Hepatocyte (in vitro differentiated cells): ENCODE data around the gene CLCF1. TPM values are rescaled to one million over a fixed set of nuclear protein-coding genes. Genes with fewer than 3 reads are reported as not detected.

ENCODE experiments used
- DNase-seq: peaks from one replicate; pipeline ENCODE4 v3.0.0-alpha.2; 2016; ENCODE audit warnings: low spot score
- H2AFZ ChIP-seq: fragments of 200-600 bp; sonication (generic); 2 replicates; pipeline ENCODE4 v1.6.0; 2016; ENCODE audit warnings: antibody characterized with exemption, mild to moderate bottlenecking
- H3K27ac ChIP-seq: fragments of 200-600 bp; sonication (generic); 2 replicates; pipeline ENCODE4 v1.5.1; 2016; ENCODE audit warnings: mild to moderate bottlenecking
- H3K27me3 ChIP-seq: fragments of 200-600 bp; sonication (generic); 2 replicates; pipeline ENCODE4 v1.6.1; 2016
- H3K36me3 ChIP-seq: fragments of 200-600 bp; sonication (generic); replicated peaks from 2 replicates; pipeline ENCODE4 v1.5.1; 2016; ENCODE audit warnings: low read depth; ENCODE audit not compliant: insufficient read depth
- H3K4me1 ChIP-seq: fragments of 200-600 bp; sonication (generic); 2 replicates; pipeline ENCODE4 v1.5.1; 2016; ENCODE audit warnings: mild to moderate bottlenecking, moderate library complexity; ENCODE audit not compliant: insufficient read depth
- H3K4me2 ChIP-seq: fragments of 200-600 bp; sonication (generic); 2 replicates; pipeline ENCODE4 v1.6.0; 2016
- H3K4me3 ChIP-seq: fragments of 200-600 bp; sonication (generic); 2 replicates; pipeline ENCODE4 v1.5.1; 2016; ENCODE audit warnings: mild to moderate bottlenecking
- H3K79me2 ChIP-seq: fragments of 200-600 bp; sonication (generic); 2 replicates; pipeline ENCODE4 v1.6.0; 2017; ENCODE audit warnings: mild to moderate bottlenecking
- H3K9me2 ChIP-seq: fragments of 200-600 bp; sonication (generic); replicated peaks from 2 replicates; pipeline ENCODE4 v1.6.0; 2017; ENCODE audit warnings: mild to moderate bottlenecking; ENCODE audit not compliant: insufficient read depth
- H3K9me3 ChIP-seq: fragments of 200-600 bp; sonication (generic); 2 replicates; pipeline ENCODE4 v1.5.1; 2016; ENCODE audit warnings: low read depth, mild to moderate bottlenecking
- H4K20me1 ChIP-seq: fragments of 200-600 bp; sonication (generic); 2 replicates; pipeline ENCODE4 v1.6.0; 2016; ENCODE audit warnings: mild to moderate bottlenecking; ENCODE audit not compliant: insufficient read depth, poor library complexity, severe bottlenecking
- EZH2 ChIP-seq: fragments of 200-600 bp; sonication (generic); IDR thresholded peaks from 2 replicates; pipeline ENCODE4 v1.6.1; 2016; ENCODE audit warnings: antibody characterized with exemption, mild to moderate bottlenecking, borderline replicate concordance
- EZH2phosphoT487 ChIP-seq: fragments of 200-600 bp; sonication (generic); IDR thresholded peaks from one replicate; pipeline ENCODE4 v1.6.1; 2018; ENCODE audit warnings: antibody characterized with exemption, mild to moderate bottlenecking, low read depth, moderate library complexity; ENCODE audit not compliant: unreplicated experiment, severe bottlenecking
- WGBS: methylation state at CpG from one replicate; pipeline ENCODE4 v1.1.6; 2016; ENCODE audit warnings: low lambda C conversion rate; ENCODE audit errors: missing lambda C conversion rate; 5-methylcytosine and 5-hydroxymethylcytosine counted together
- polyA plus RNA-seq: library from polyadenylated mRNA; unstranded; fragments of >200 nt; fragmentation: Nextera tagmentation; extraction: Ambion mirVana; gene quantifications from 2 replicates; pipeline ENCODE4 v1.2.1, GENCODE V29; 2016
- total RNA-seq: library from RNA; depleted of rRNA; stranded (reverse); fragments of >200 nt; gene quantifications from 2 replicates; pipeline ENCODE4 v1.2.3, GENCODE V29; 2014
- TF ChIP-seq, protein P1 (sequence below): fragments of 200-600 bp; sonication (generic); IDR thresholded peaks from 2 replicates; pipeline ENCODE4 v1.5.1; 2016; ENCODE audit warnings: antibody characterized with exemption, mild to moderate bottlenecking; ENCODE audit not compliant: poor library complexity

The CLCF1 gene
- 5.5 and 13.2 TPM in 2 replicates for total RNA-seq
- 6.5 and 9.4 TPM in 2 replicates for polyA plus RNA-seq

DNA sequence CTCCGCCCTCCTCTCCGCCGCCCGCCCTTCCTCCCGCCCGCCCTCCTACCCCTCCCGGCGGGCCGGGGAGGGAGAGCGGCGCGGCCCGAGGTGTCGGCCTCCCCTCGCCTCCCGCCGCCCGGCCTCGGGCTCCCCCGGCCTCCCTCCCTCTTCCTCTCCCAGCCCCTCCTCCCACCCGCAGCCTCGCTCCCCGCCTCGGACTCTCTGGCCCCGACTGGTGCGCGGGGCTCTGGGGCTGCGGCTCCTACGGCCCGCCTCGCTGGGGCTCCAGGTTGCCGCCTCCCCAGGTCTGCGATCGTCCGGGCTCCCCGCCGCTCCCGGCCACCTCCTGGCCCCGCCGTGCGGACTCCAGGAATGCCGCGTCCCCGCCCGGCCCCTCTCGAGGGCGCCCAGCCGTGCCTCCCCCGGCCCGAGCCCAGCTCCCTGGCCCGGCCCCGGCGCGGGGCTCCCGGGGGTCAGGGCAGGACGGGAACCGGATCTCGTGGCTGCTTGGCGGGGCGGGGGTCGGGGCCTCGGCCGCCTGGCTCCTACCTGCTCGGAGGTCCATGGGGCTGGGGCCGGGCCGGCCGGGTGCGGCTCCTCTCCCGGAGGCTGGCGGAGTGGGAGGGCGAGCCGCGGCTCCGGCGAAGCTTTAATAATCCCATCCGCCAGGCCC is at the start of gene CLCF1:
TSS of gene CLCF1 (minus strand) at position 606 of the 655 bp plus-strand sequence. CDS start at position 547, 59 bp downstream.
- no peak for TF ChIP-seq EZH2phosphoT487
- TF ChIP-seq, protein P1, sequence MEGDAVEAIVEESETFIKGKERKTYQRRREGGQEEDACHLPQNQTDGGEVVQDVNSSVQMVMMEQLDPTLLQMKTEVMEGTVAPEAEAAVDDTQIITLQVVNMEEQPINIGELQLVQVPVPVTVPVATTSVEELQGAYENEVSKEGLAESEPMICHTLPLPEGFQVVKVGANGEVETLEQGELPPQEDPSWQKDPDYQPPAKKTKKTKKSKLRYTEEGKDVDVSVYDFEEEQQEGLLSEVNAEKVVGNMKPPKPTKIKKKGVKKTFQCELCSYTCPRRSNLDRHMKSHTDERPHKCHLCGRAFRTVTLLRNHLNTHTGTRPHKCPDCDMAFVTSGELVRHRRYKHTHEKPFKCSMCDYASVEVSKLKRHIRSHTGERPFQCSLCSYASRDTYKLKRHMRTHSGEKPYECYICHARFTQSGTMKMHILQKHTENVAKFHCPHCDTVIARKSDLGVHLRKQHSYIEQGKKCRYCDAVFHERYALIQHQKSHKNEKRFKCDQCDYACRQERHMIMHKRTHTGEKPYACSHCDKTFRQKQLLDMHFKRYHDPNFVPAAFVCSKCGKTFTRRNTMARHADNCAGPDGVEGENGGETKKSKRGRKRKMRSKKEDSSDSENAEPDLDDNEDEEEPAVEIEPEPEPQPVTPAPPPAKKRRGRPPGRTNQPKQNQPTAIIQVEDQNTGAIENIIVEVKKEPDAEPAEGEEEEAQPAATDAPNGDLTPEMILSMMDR = no peak
- TF ChIP-seq EZH2 = no peak
- Histone ChIP-seq H3K9me3 (no peaks in the 10 kb centered on the region), H3K4me1 (peaks cover 60% of the 10 kb centered on the region), H3K9me2 (no peaks in the 10 kb centered on the region), H3K27ac (peak within 1 kb of the TSS; percentile 99), H3K4me3 (peak within 1 kb of the TSS; percentile 97), H3K79me2 (peaks cover 30% of the 10 kb centered on the region), H3K36me3 (no peaks in the 10 kb centered on the region), H2AFZ (peak within 1 kb of the TSS; percentile 53), H3K27me3 (no peaks in the 10 kb centered on the region), H3K4me2 (peak within 1 kb of the TSS; percentile 91), H4K20me1 (no peaks in the 10 kb centered on the region)
- 0% methylated on average over 20 of the region's 76 CpGs for WGBS
- DNase-seq = peak; percentile 89

DNA sequence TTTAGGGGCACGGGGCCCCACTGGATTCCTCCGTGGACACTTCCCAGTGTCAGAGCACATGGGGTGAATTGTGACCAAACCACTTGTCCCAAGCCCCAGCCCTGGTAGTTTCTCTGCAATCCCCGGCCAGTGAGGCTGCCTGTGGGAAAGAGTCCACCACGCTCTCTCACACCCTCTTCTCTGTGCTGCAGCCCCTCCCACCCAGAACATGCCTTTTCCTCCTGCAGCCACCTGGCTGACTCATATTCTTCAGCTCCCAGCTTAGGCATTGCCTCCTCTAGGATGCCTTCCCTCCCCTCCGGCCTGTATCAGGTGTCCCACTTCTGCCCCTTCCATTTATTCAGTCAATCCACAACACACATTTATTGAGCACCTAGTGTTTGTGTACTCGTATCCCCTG is 49.5 kb upstream of the CLCF1 start:
- DNase-seq = peak; percentile 67
- H2AFZ ChIP-seq = no peak overlapping the region
- no peaks in the 10 kb centered on the region for H3K9me3 ChIP-seq
- peaks cover 10% of the 10 kb centered on the region for H3K4me1 ChIP-seq
- 60% methylated on average over 6 of the region's 6 CpGs for WGBS
- no peaks in the 10 kb centered on the region for H3K27me3 ChIP-seq
- H3K9me2 ChIP-seq = no peaks in the 10 kb centered on the region
- no peak overlapping the region for H3K27ac ChIP-seq
- H3K4me2 ChIP-seq = no peak overlapping the region
- no peaks in the 10 kb centered on the region for H3K79me2 ChIP-seq
- TF ChIP-seq EZH2phosphoT487 (no peak), EZH2 (no peak)
- TF ChIP-seq, protein P1 = no peak
- no peak overlapping the region for H3K4me3 ChIP-seq
- no peaks in the 10 kb centered on the region for H4K20me1 ChIP-seq
- H3K36me3 ChIP-seq = no peaks in the 10 kb centered on the region

DNA sequence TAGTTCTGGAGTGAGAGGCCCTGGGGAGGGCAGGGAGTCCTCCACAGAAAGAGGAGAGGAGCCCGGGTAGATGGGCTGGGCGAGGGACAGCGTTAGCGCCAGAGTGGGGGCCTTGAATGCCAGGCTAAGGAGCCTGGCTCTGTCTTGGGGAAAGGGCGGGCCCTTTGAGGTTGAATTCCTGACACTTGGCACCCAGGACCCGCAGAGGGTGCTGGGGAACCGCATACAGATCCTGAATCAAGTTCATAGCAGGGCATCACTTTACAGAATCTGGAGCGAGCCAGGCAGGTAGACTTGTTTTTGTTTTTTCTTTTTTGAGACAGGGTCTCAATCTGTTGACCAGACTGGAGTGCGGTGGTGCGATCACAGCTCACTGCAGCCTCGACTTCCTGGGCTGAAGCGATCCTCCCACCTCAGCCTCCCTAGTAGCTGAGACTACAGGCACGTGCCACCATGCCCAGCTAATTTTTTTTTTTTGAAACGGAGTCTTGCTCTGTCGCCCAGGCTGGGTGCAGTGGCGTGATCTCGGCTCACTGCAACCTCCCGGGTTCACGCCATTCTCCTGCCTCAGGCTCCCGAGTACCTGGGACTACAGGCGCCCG is 48.1 kb upstream of the CLCF1 start:
- Histone ChIP-seq H3K4me3 (no peak overlapping the region), H3K9me2 (no peaks in the 10 kb centered on the region), H4K20me1 (no peaks in the 10 kb centered on the region), H3K36me3 (no peaks in the 10 kb centered on the region), H3K27ac (peak overlapping the region; percentile 49), H3K4me1 (peaks cover 8% of the 10 kb centered on the region), H3K4me2 (peak overlapping the region; percentile 94), H3K9me3 (no peaks in the 10 kb centered on the region), H3K79me2 (no peaks in the 10 kb centered on the region), H3K27me3 (no peaks in the 10 kb centered on the region), H2AFZ (peak overlapping the region; percentile 67)
- no peak for DNase-seq
- TF ChIP-seq EZH2 (no peak), EZH2phosphoT487 (no peak)
- TF ChIP-seq, protein P1 = no peak
- 74% methylated on average over 22 of the region's 22 CpGs for WGBS
